Mesenchymal stem cell (in vitro differentiated cells and primary cell): ENCODE measurements around the gene GABRG1.

Experiments
- DNase-seq: peaks from one replicate; pipeline ENCODE4 v3.0.0-alpha.2; 2013
- H2AFZ ChIP-seq: one replicate; pipeline ENCODE4 v1.6.1; 2013; ENCODE audit warnings: low read depth, mild to moderate bottlenecking, control low read depth, inconsistent platforms, low read length, moderate library complexity
- H2AK5ac ChIP-seq: 2 replicates; pipeline ENCODE4 v1.6.1; 2013; ENCODE audit warnings: low read length, moderate library complexity, mild to moderate bottlenecking, inconsistent platforms; ENCODE audit not compliant: severe bottlenecking
- H2BK120ac ChIP-seq: one replicate; pipeline ENCODE4 v1.6.1; 2013; ENCODE audit warnings: low read depth, mild to moderate bottlenecking, inconsistent platforms, low read length, moderate library complexity
- H2BK12ac ChIP-seq, 2 experiments: one replicate each; pipeline ENCODE4 v1.6.1; 2013; ENCODE audit warnings: inconsistent platforms in 2 of 2, low read length in 2 of 2, mild to moderate bottlenecking in 2 of 2, moderate library complexity in 2 of 2, control low read depth in 1 of 2
- H2BK15ac ChIP-seq: one replicate; pipeline ENCODE4 v1.6.1; 2013; ENCODE audit warnings: mild to moderate bottlenecking, low read depth, inconsistent platforms; ENCODE audit not compliant: poor library complexity, severe bottlenecking
- H2BK5ac ChIP-seq: 2 replicates; pipeline ENCODE4 v1.6.1; 2013; ENCODE audit warnings: low read depth, mild to moderate bottlenecking, low read length, control low read depth, inconsistent platforms; ENCODE audit not compliant: poor library complexity, severe bottlenecking
- H3K14ac ChIP-seq, 2 experiments: one replicate each; pipeline ENCODE4 v1.6.1; 2013; ENCODE audit warnings: inconsistent platforms in 2 of 2, low read length in 2 of 2, control low read depth in 1 of 2, mild to moderate bottlenecking in 1 of 2, moderate library complexity in 1 of 2
- H3K18ac ChIP-seq, 2 experiments: one replicate each; pipeline ENCODE4 v1.6.1; 2013; ENCODE audit warnings: inconsistent platforms in 2 of 2, low read length in 2 of 2, control low read depth in 1 of 2, low read depth in 1 of 2, mild to moderate bottlenecking in 1 of 2
- H3K23ac ChIP-seq, 2 experiments: one replicate each; pipeline ENCODE4 v1.6.1; 2013; ENCODE audit warnings: inconsistent platforms in 2 of 2, low read length in 2 of 2, mild to moderate bottlenecking in 2 of 2, moderate library complexity in 2 of 2, control low read depth in 1 of 2
- H3K27ac ChIP-seq: 2 replicates; pipeline ENCODE4 v1.5.1; 2013; ENCODE audit warnings: mild to moderate bottlenecking, moderate library complexity, low read length, control low read depth, inconsistent platforms; ENCODE audit not compliant: poor library complexity, severe bottlenecking
- H3K27me3 ChIP-seq, 2 experiments: 2 replicates each; pipeline versions ENCODE4 v1.6.1 to v1.7.0; 2013; ENCODE audit warnings: low read length in 2 of 2, mild to moderate bottlenecking in 2 of 2, moderate library complexity in 2 of 2, control low read depth in 1 of 2, inconsistent platforms in 1 of 2; ENCODE audit not compliant: control insufficient read depth in 1 of 2, insufficient read depth in 1 of 2
- H3K36me3 ChIP-seq, 2 experiments: 2 replicates each; pipeline versions ENCODE4 v1.6.1 to v1.7.0; 2013; ENCODE audit warnings: low read length in 2 of 2, control low read depth in 1 of 2, inconsistent platforms in 1 of 2, low read depth in 1 of 2, mild to moderate bottlenecking in 1 of 2; ENCODE audit not compliant: insufficient read depth in 2 of 2, control insufficient read depth in 1 of 2
- H3K4ac ChIP-seq, 2 experiments: one replicate each; pipeline ENCODE4 v1.6.1; 2013; ENCODE audit warnings: inconsistent platforms in 2 of 2, low read length in 2 of 2, mild to moderate bottlenecking in 2 of 2, moderate library complexity in 2 of 2, control low read depth in 1 of 2, low read depth in 1 of 2
- H3K4me1 ChIP-seq: 2 replicates; pipeline ENCODE4 v1.6.1; 2013; ENCODE audit warnings: low read depth, low read length, control low read depth; ENCODE audit not compliant: control insufficient read depth, insufficient read depth
- H3K4me2 ChIP-seq: 2 replicates; pipeline ENCODE4 v1.6.1; 2013; ENCODE audit warnings: low read length, mild to moderate bottlenecking, inconsistent platforms; ENCODE audit not compliant: poor library complexity, severe bottlenecking
- H3K4me3 ChIP-seq, 2 experiments: 2 replicates each; pipeline versions ENCODE4 v1.5.1 to v1.7.0; 2013; ENCODE audit warnings: low read length in 2 of 2, mild to moderate bottlenecking in 2 of 2, control low read depth in 1 of 2, low read depth in 1 of 2; ENCODE audit not compliant: insufficient read depth in 1 of 2
- H3K79me1 ChIP-seq: replicated peaks from 2 replicates; pipeline ENCODE4 v1.6.1; 2013; ENCODE audit warnings: mild to moderate bottlenecking, control low read depth, low read length, inconsistent platforms; ENCODE audit not compliant: poor library complexity, severe bottlenecking
- H3K9ac ChIP-seq: 2 replicates; pipeline ENCODE4 v1.7.0; 2013; ENCODE audit warnings: mild to moderate bottlenecking, low read length, moderate library complexity
- H3K9me3 ChIP-seq: 2 replicates; pipeline ENCODE4 v1.7.0; 2013; ENCODE audit warnings: mild to moderate bottlenecking, low read length; ENCODE audit not compliant: control insufficient read depth
- H4K8ac ChIP-seq: one replicate; pipeline ENCODE4 v1.6.1; 2013; ENCODE audit warnings: inconsistent platforms, mild to moderate bottlenecking, low read length, moderate library complexity
- H4K91ac ChIP-seq: one replicate; pipeline ENCODE4 v1.6.1; 2013; ENCODE audit warnings: mild to moderate bottlenecking, low read length, inconsistent platforms
- WGBS: methylation state at CpG from one replicate; pipeline ENCODE4 v1.1.7; 2013; ENCODE audit warnings: mixed read lengths; 5-methylcytosine and 5-hydroxymethylcytosine counted together

Gene GABRG1

GRCh38 chr4:45987858-45988257 lies 136.0 kb downstream of the GABRG1 start:
- WGBS: 100% methylated on average over 1 of the region's 1 CpG
- no peak overlapping the region for H3K27ac ChIP-seq

More at GRCh38 chr4:45987858-45988257, 136.0 kb downstream of the GABRG1 start:
- Histone ChIP-seq H2AFZ (no peak overlapping the region), H2BK120ac (no peak overlapping the region), H3K9ac (no peak overlapping the region), H3K9me3 (peaks cover 4% of the 10 kb centered on the region), H4K8ac (no peak overlapping the region), H4K91ac (no peak overlapping the region), H3K14ac (no peak overlapping the region), H3K4me1 (no peaks in the 10 kb centered on the region), H3K4ac (no peak overlapping the region), H3K36me3 (no peaks in the 10 kb centered on the region), H3K18ac (no peak overlapping the region), H3K4me3 (no peak overlapping the region), H2BK15ac (no peak overlapping the region), H3K4me2 (no peak overlapping the region), H2AK5ac (no peak overlapping the region), H2BK5ac (no peak overlapping the region), H3K79me1 (no peaks in the 10 kb centered on the region), H3K23ac (no peak overlapping the region), H2BK12ac (no peak overlapping the region), H3K27me3 (no peaks in the 10 kb centered on the region)
- DNase-seq: no peak
